Colonic mucosa (tissue), 4 donors: ENCODE data around the gene CHAD. TPM values are rescaled to one million over a fixed set of nuclear protein-coding genes. Genes with fewer than 3 reads are reported as not detected.

Experiments
- DNase-seq: peaks from one replicate; pipeline ENCODE4 v3.0.0-alpha.2; 2020
- H3K27ac ChIP-seq: fragments of 200-600 bp; one replicate; pipeline ENCODE4 v1.8.0; 2021
- H3K27me3 ChIP-seq: fragments of 200-600 bp; one replicate; pipeline ENCODE4 v1.8.0; 2021
- H3K36me3 ChIP-seq: fragments of 200-600 bp; one replicate; pipeline ENCODE4 v1.8.0; 2021
- H3K4me1 ChIP-seq: fragments of 200-600 bp; one replicate; pipeline ENCODE4 v1.8.0; 2021; ENCODE audit warnings: mild to moderate bottlenecking
- H3K4me3 ChIP-seq: fragments of 200-600 bp; one replicate; pipeline ENCODE4 v1.8.0; 2021
- H3K9ac ChIP-seq, 2 donors: one replicate each; pipeline ENCODE4 v1.7.0; 2013; ENCODE audit warnings: control low read depth in 2 of 2, low read depth in 2 of 2, low read length in 2 of 2
- H3K9me3 ChIP-seq: fragments of 200-600 bp; one replicate; pipeline ENCODE4 v1.8.0; 2021
- CTCF ChIP-seq: fragments of 200-600 bp; IDR thresholded peaks from one replicate; pipeline ENCODE4 v1.8.0; 2022; ENCODE audit warnings: antibody characterized with exemption, mild to moderate bottlenecking
- intact Hi-C: fragments of 100-400 bp; cut with DNase I; formaldehyde crosslinking; loops from one replicate; pipeline ENCODE4 v1.14.1; 2022
- total RNA-seq, 2 donors: library from RNA; stranded (reverse); fragmentation: NEBNext Ultra II Directional in 1 of 2; extraction: Animal tissue kit (Norgen Biotek cat#: 25700) in 1 of 2; gene quantifications; one replicate each; pipeline ENCODE4 v1.2.1, GENCODE V29; 2021
- donor health status: healthy.
- donor health status: DM: no; HTN: no; CAD: no.
- donor health status: DM: no; HTN: no; CAD: no.

The CHAD gene
- total RNA-seq, 2 donors from 2014 or later = 1.8 to 3.6 TPM

DNA sequence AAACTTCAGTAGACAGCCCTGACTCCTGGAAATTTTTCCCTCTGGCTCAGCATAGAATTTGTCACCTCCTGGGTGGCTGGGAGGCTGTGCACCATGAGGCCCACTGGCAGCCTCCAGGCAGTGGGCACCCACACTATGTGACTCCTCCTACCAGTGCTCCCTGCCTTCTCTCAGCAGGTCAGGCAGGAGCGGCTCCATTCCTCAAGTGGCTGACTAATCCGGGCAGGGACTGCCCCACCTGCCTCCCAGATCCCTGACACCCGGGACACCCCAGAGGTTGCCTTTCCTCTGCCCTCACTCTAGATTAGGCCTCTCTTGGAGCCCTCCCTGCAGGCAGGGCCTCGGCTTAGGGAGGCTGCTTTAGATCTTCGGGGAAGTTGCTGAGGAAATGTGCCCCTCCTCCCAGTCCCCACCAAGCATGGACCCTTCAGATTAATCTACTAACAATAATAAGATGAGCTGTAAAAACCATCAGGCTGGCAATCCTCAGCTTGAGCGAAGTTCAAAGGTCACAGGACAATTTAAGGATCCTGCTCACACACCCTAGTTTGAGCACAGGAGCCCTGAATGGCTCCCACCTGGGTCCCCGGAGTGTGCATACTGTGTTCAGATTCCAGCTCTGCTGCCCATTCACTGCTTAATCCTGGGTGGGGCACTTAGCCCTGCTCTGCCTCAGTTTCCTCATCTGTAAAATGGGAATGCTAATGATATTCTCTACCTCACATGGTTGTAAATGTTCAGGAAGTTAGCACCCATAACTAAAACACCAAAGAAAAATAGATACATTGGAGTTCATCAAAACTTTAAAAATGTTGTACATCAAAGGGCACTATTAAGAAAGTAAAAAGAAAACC, 29.6 kb upstream of the CHAD start:
- Histone ChIP-seq H3K4me3 (no peak overlapping the region), H3K9ac (no peak overlapping the region), H3K36me3 (no peaks in the 10 kb centered on the region), H3K9me3 (no peaks in the 10 kb centered on the region), H3K27me3 (no peaks in the 10 kb centered on the region), H3K27ac (no peak overlapping the region), H3K4me1 (no peaks in the 10 kb centered on the region)
- intact Hi-C loops = no loop called here
- DNase-seq = no peak
- no peak for TF ChIP-seq CTCF

DNA sequence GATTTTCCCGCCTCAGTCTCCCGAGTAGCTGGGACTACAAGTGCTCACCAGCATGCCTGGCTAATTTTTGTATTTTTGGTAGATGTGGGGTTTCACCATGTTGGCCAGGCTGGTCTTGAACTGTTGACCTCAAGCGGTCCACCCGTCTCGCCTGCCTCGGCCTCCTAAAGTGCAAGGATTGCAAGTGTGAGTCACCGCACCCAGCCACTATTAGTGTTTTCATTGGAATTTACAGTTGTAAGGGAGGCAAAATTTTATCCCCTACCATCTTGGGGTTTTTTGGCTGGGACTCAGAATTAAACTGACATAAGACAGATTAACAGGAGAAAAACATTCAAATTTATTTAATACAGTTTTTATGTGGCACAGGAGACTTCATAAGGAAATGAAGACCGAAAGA, 27.2 kb upstream of the CHAD start:
- no peaks in the 10 kb centered on the region for H3K36me3 ChIP-seq
- no peak for DNase-seq
- H3K27me3 ChIP-seq = no peaks in the 10 kb centered on the region
- no peaks in the 10 kb centered on the region for H3K9me3 ChIP-seq
- no peak for TF ChIP-seq CTCF
- intact Hi-C loops = no loop called here
- H3K4me1 ChIP-seq = no peaks in the 10 kb centered on the region
- no peak overlapping the region for H3K4me3 ChIP-seq
- H3K9ac ChIP-seq = no peak overlapping the region
- no peak overlapping the region for H3K27ac ChIP-seq

DNA sequence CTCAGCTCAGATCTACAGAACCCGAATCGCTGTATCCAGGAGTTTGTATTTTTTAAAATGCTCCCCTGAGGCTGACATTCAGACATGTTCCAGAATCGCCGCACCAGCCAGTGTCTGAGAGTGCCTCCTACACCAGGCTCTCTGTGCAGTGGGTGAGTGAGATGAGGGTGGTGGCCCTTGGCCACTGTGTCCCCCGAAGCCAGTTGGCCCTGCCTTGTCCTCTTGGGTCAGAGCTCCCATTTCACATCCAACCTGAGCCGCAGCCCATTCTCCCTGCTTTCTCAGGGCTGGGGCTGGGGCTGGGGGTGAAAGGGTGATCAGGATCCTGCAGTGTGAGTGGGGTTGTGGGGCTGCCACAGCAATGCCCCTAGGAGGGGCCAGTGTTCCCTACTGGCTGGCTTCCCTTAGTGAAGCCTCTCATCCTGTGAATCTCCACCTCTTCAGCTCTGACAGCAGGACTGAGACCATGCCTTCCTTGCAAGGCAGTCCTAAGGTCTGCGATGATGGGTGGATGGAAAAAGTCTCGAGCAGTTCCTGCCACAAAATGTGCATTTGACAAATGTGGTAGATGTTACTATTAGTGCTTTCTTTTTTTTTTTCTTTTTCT, 26.6 kb upstream of the CHAD start:
- TF ChIP-seq CTCF = no peak
- DNase-seq = no peak
- no peaks in the 10 kb centered on the region for H3K9me3 ChIP-seq

GRCh38 chr17:50493744-50494143, 25.1 kb upstream of the CHAD start:
- Histone ChIP-seq H3K9me3 (no peaks in the 10 kb centered on the region), H3K4me3 (no peak overlapping the region)
- intact Hi-C loops = no loop called here

More for the DNA sequence above, 26.6 kb upstream of the CHAD start:
- Histone ChIP-seq H3K4me1 (no peaks in the 10 kb centered on the region), H3K9ac (no peak overlapping the region), H3K27me3 (no peaks in the 10 kb centered on the region), H3K4me3 (no peak overlapping the region), H3K36me3 (no peaks in the 10 kb centered on the region), H3K27ac (no peak overlapping the region)
- intact Hi-C loops = no loop called here

GRCh38 chr17:50492214-50492613, 23.5 kb upstream of the CHAD start:
- H3K27me3 ChIP-seq = no peaks in the 10 kb centered on the region
- H3K36me3 ChIP-seq = no peaks in the 10 kb centered on the region
- H3K4me3 ChIP-seq = no peak overlapping the region
- intact Hi-C loops = no loop called here
- no peak for TF ChIP-seq CTCF
- DNase-seq = no peak
- no peak overlapping the region for H3K27ac ChIP-seq
- H3K4me1 ChIP-seq = no peaks in the 10 kb centered on the region
- H3K9ac ChIP-seq = no peak overlapping the region
- no peaks in the 10 kb centered on the region for H3K9me3 ChIP-seq

More at GRCh38 chr17:50493744-50494143, 25.1 kb upstream of the CHAD start:
- no peaks in the 10 kb centered on the region for H3K27me3 ChIP-seq
- no peak for DNase-seq
- no peaks in the 10 kb centered on the region for H3K4me1 ChIP-seq
- no peak overlapping the region for H3K9ac ChIP-seq
- TF ChIP-seq CTCF = no peak
- H3K36me3 ChIP-seq = no peaks in the 10 kb centered on the region
- no peak overlapping the region for H3K27ac ChIP-seq
